ENCODE data around the gene TANGO2. TPM values are rescaled to one million over a fixed set of nuclear protein-coding genes. Genes with fewer than 3 reads are reported as not detected.

Gene TANGO2
- total and polyA plus RNA-seq, 4 donors = 20.7 to 48.8 (median 34.1) TPM

- no peak for DNase-seq
- Histone ChIP-seq H3K36me3 (ENCODE audit: control insufficient read depth in 4 of 4, insufficient read depth in 4 of 4, low read length in 4 of 4) (peaks cover 0 to 39% (median 3%) of the 10 kb centered on the region in 4 donors), H3K9me3 (ENCODE audit: control insufficient read depth in 4 of 4, insufficient read depth in 3 of 4, low read length in 3 of 4) (no peaks in the 10 kb centered on the region), H3K9ac (ENCODE audit: insufficient read depth in 1 of 2, low read length in 2 of 2) (no peak overlapping the region), H3K27me3 (ENCODE audit: control insufficient read depth in 3 of 3, insufficient read depth in 3 of 3, low read length in 2 of 3) (no peaks in the 10 kb centered on the region), H3K4me3 (no peak overlapping the region), H3K27ac (ENCODE audit: low read depth in 1 of 2, low read length in 1 of 2) (no peak overlapping the region), H3K4me1 (ENCODE audit: control insufficient read depth in 5 of 5, insufficient read depth in 5 of 5, low read length in 5 of 5) (no peaks in the 10 kb centered on the region)
- 91 to 96% methylated on average over 10 of the region's 10 CpGs for WGBS, 2 donors
- no peak for ATAC-seq (ENCODE audit: insufficient read depth, low FRiP score)
- TF ChIP-seq CTCF (IDR thresholded peaks at IDR 0.05; ENCODE audit: control extremely low read depth, extremely low read depth) = no peak
These were observed 23.7 kb downstream of the TANGO2 start for GRCh38 chr22:20044495-20045151.

GRCh38 chr22:20046730-20047129, 25.8 kb downstream of the TANGO2 start:
- no peak overlapping the region for H3K27ac ChIP-seq (ENCODE audit: low read depth in 1 of 2, low read length in 1 of 2)
- no peaks in the 10 kb centered on the region for H3K27me3 ChIP-seq (ENCODE audit: control insufficient read depth in 3 of 3, insufficient read depth in 3 of 3, low read length in 2 of 3)
- no peaks in the 10 kb centered on the region for H3K4me1 ChIP-seq (ENCODE audit: control insufficient read depth in 5 of 5, insufficient read depth in 5 of 5, low read length in 5 of 5)
- DNase-seq (no peak), ATAC-seq (ENCODE audit: insufficient read depth, low FRiP score) (no peak)
- no peak overlapping the region for H3K9ac ChIP-seq (ENCODE audit: insufficient read depth in 1 of 2, low read length in 2 of 2)
- H3K4me3 ChIP-seq = no peak overlapping the region
- TF ChIP-seq CTCF (IDR thresholded peaks at IDR 0.05; ENCODE audit: control extremely low read depth, extremely low read depth) = no peak
- 86 to 91% methylated on average over 4 of the region's 4 CpGs for WGBS, 2 donors
- H3K36me3 ChIP-seq (ENCODE audit: control insufficient read depth in 4 of 4, insufficient read depth in 4 of 4, low read length in 4 of 4) = peaks cover 0 to 30% (median 3%) of the 10 kb centered on the region in 4 donors
- H3K9me3 ChIP-seq (ENCODE audit: control insufficient read depth in 4 of 4, insufficient read depth in 3 of 4, low read length in 3 of 4) = no peaks in the 10 kb centered on the region

GRCh38 chr22:20051927-20052308, 31.0 kb downstream of the TANGO2 start:
- WGBS, 2 donors = 96 to 98% methylated on average over 6 of the region's 6 CpGs
- no peak for TF ChIP-seq CTCF (IDR thresholded peaks at IDR 0.05; ENCODE audit: control extremely low read depth, extremely low read depth)
- no peak for ATAC-seq (ENCODE audit: insufficient read depth, low FRiP score)

More at GRCh38 chr22:20051927-20052308, 31.0 kb downstream of the TANGO2 start:
- DNase-seq = no peak
- Histone ChIP-seq H3K9ac (ENCODE audit: insufficient read depth in 1 of 2, low read length in 2 of 2) (no peak overlapping the region), H3K27me3 (ENCODE audit: control insufficient read depth in 3 of 3, insufficient read depth in 3 of 3, low read length in 2 of 3) (no peaks in the 10 kb centered on the region), H3K4me3 (no peak overlapping the region), H3K36me3 (ENCODE audit: control insufficient read depth in 4 of 4, insufficient read depth in 4 of 4, low read length in 4 of 4) (peaks cover 0 to 49% (median 3%) of the 10 kb centered on the region in 4 donors), H3K27ac (ENCODE audit: low read depth in 1 of 2, low read length in 1 of 2) (no peak overlapping the region), H3K9me3 (ENCODE audit: control insufficient read depth in 4 of 4, insufficient read depth in 3 of 4, low read length in 3 of 4) (no peaks in the 10 kb centered on the region), H3K4me1 (ENCODE audit: control insufficient read depth in 5 of 5, insufficient read depth in 5 of 5, low read length in 5 of 5) (peaks cover 0 to 9% (median 0%) of the 10 kb centered on the region in 5 donors)
